Measurements from ENCODE around the gene IL2RA.

- TF ChIP-seq, protein P1, sequence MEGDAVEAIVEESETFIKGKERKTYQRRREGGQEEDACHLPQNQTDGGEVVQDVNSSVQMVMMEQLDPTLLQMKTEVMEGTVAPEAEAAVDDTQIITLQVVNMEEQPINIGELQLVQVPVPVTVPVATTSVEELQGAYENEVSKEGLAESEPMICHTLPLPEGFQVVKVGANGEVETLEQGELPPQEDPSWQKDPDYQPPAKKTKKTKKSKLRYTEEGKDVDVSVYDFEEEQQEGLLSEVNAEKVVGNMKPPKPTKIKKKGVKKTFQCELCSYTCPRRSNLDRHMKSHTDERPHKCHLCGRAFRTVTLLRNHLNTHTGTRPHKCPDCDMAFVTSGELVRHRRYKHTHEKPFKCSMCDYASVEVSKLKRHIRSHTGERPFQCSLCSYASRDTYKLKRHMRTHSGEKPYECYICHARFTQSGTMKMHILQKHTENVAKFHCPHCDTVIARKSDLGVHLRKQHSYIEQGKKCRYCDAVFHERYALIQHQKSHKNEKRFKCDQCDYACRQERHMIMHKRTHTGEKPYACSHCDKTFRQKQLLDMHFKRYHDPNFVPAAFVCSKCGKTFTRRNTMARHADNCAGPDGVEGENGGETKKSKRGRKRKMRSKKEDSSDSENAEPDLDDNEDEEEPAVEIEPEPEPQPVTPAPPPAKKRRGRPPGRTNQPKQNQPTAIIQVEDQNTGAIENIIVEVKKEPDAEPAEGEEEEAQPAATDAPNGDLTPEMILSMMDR (IDR thresholded peaks at IDR 0.05), result no peak
- no peak for TF ChIP-seq POLR2A (IDR thresholded peaks at IDR 0.05)
These were observed 9.6 kb downstream of the IL2RA start for GRCh38 chr10:6052247-6053221.
